NCI-H748 treated with DMSO at 0.1 percent for 48 hours (cell line): Measurements from ENCODE around the gene THAP9.
A peak's percentile ranks its signal among the peaks of the same experiment; 100 is the strongest.
"Not testable (repeated sequence)": the region's sequence is repeated elsewhere in the genome, so short reads cannot be mapped to it uniquely, and the experiment has no call there.

Experiments used
- DNase-seq: peaks from one replicate; lab custom pipeline; 2025; lab: John Stamatoyannopoulos, UW

THAP9 gene

GRCh38 chr4:82900411-82901182, at the start of gene THAP9:
Gene THAP9 (plus strand): TSS chr4:82900735. CDS start chr4:82900803, 68 bp downstream.
- peak; percentile 90 for DNase-seq

DNA sequence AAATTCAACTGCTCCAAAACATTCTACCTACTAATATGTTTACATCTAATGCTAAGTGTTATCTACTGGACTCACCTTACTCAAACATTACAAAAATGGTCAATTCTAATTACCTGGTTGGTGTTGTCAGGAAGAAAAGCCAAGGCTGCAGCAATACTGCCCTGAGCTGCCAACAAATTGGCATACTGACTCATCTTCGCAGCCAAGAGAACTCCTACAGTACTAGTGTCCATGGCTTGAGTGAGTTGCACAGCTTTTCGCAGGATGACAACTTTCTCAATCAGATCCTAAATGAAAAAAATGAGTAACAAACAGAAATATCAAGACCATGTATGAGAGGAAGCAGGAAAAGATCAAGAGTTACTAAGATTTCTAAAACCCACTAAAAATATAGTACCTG, 49.2 kb upstream of the THAP9 start:
- no peak for DNase-seq

- DNase-seq, result peak; percentile 1
These were observed 48.4 kb upstream of the THAP9 start for GRCh38 chr4:82851885-82852750.

DNA sequence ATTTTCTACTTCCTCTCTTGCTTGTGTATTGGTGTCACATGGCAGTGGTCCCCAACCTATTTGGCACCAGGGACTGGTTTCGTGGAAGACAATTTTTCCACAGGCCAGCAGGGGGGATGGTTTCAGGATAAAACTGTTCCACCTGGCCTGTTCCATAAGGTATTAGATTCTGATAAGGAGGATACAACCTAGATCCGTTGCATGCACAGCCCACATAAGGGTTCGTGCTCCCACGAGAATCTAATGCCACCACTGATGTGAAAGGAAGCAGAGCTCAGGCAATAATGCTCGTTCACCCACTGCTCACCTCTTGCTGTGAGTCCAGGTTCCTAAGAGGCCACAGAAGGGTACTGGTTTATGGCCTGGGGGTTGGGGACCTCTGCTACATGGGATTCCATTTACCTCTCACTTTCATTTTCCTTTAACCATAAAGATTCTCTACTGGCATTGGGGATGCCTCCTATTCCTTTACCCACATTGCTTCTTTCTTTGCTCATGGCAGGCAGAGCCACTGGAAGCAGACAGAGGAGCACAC, 47.7 kb upstream of the THAP9 start:
- DNase-seq, result no peak

DNA sequence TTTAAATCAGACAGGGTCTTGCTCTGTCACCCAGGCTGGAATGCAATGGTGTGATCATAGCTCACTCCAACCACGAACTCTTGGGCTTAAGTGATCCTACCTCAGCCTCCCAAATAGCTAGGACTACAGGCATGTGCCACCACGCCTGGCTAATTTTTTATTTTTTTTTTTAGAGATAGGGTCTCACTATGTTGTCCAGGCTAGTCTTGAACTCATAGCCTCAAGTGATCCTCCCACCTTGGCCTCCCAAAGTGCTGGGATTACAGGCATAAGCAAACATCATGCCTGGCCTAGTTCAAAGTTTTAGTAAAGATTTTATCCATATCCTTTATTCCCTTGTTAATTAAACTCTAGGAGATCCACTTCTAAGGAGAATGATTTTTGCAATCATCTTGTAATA, 40.0 kb upstream of the THAP9 start:
- DNase-seq, result not testable (repeated sequence)

GRCh38 chr4:82861529-82861928, 39.0 kb upstream of the THAP9 start:
- no peak for DNase-seq

- no peak for DNase-seq
These were observed 36.1 kb upstream of the THAP9 start for GRCh38 chr4:82864336-82864979.

DNA sequence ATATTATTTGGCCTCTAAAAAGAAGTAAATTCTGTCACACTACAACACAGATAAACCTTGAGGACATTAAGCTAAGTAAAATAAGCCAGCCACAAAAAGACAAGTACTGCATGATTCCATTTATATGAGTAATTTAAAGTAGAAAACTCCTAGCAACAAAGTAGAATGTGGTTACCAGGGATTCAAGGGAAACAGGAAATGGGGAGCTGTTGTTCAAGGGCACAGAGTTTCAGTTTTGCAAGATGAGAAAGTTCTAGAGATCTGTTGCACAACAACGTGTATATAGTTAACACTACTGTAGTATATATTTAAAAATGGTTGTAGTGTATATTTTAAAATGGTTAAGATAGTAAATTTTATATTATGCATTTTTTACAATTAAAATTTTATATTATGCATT, 34.9 kb upstream of the THAP9 start:
- no peak for DNase-seq

- DNase-seq, result not testable (repeated sequence)
These were observed 34.5 kb upstream of the THAP9 start for GRCh38 chr4:82866033-82866432.

DNA sequence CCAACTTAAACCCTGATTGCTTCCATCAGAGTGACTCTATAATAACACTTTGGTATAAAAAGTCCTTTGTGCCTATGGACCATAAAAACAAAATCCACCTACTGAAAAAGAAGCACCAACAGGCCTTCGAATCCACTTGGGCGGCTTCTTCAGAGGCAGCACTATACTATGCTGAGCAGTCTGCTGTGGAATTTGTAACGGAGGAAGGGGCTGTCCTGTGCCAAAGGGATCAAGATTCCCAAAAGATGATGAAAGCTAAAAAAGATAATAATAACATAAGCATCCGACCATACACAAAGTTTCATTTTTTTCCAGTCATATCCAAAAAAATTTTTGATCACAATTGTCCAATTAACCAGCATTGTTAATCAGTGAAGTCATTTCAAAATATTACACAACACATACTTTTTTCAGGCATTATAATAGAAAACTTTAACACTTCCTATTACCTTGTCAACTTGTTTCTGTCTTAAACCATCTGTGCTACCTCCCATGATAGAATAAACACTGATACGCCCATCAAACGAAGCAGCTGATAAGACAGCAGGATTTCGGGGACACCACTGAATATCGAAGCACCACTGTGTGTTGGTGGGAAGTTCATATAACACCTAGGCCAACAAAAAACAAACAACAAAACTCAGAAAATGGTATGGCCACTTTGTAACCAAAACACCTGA, 33.7 kb upstream of the THAP9 start:
- no peak for DNase-seq

GRCh38 chr4:82868572-82868971, 32.0 kb upstream of the THAP9 start:
- no peak for DNase-seq

DNA sequence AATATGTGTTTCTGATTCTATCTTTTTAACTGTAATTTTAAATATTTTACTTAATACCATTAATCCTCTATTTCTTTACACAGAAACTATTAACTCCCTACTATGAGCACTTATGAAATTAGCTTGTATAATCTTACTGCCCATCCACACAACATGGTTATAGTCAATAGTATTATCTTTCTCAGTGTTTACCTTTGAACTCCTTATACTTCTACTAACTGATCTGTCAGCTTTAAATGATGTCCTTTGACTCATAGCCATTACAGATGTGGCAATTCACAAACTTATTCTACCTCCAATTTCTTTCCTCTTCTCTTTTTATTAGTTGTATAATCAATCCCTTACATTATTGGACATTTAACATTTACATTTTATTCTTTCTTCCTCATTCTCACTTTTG, 15.1 kb upstream of the THAP9 start:
- no peak for DNase-seq

- DNase-seq, result no peak
These were observed 14.2 kb upstream of the THAP9 start for GRCh38 chr4:82886147-82886942.

- no peak for DNase-seq
These were observed 11.2 kb upstream of the THAP9 start for GRCh38 chr4:82889287-82889686.

GRCh38 chr4:82890528-82890900, 10.0 kb upstream of the THAP9 start:
- DNase-seq, result no peak

DNA sequence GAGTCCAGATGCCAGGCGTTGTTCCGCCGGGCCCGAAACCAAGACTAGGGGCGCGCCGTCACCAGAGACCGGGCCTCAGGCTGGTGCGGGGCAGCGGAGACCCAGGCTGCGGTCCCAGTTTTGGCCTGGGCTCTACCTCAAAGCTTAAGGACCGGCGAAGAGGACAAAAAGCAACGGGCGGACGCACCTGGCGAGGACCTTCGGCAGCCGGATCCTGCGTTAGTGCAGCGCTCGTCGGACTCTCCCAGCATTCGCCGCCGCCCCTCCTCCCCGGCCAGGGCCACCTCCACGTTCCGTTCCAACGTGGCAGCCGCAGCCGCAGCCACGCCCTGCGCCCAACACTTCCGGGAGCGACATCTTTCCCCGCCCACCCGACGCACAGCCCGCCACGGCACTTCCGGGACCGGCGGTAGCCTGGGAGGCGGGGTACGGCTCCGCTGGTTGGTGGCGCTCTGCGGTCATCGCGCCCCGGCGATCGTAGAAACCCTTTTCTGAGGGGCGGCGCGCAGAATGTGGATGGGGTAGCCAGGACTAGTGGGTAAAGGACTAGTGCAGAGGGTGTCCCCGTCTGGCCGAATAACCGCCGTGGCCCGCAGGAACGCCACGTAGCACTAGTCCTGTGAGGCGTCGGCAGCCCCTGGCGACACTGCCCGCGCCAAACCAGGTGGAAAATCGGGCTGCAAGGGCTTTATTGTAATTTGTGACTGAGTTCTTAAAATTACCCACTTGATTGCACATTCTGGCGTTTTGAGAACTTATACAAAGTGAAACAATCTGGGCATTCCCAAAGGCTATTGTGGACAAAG, 9.4 kb upstream of the THAP9 start, which contains the start of gene SEC31A:
Gene SEC31A, minus strand, starts transcription at position 253 of the 806 bp plus-strand sequence. CDS start 9,217 bp downstream, outside the sequence.
- peak; percentile 75 for DNase-seq

DNA sequence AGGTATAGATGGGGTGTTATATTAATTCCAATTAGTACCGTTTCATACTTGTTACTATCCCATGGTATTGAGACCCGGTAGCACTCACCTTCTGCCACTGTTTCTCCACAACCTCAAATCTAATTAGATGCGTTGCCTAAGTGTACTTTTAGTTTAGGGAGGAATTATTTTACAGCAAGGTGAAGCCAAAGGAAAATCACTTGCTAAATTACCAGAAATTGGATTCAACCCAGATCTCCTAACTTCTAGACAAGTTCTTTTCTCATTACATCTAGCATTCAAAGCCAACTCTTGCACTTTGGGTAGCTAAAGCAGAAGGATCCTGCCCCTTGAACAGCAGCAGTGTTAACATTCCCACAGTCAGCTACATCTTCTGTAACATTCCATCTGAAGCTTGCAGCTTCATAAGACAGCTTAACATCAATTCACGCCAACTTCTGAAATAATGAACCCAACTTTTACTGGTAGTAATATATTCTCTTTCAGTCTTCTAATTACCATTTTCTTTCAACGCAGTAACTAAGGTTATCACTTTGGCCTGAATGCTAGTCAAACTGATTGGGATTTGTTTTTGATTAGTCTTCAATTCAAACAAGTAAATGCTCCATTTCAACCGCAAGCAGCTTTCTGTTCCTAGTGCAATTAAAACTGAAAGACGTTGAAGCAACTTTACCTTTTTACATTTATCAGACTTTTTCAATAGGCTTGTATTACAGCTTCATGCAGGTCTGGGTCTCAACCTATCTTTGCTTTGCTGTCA, 8.6 kb upstream of the THAP9 start:
- DNase-seq, result no peak

- no peak for DNase-seq
These were observed 8.1 kb upstream of the THAP9 start for GRCh38 chr4:82892467-82892802.

- DNase-seq, result no peak
These were observed 6.6 kb upstream of the THAP9 start for GRCh38 chr4:82893942-82894341.
